ENCODE measurements around the gene TLE2.

DNA sequence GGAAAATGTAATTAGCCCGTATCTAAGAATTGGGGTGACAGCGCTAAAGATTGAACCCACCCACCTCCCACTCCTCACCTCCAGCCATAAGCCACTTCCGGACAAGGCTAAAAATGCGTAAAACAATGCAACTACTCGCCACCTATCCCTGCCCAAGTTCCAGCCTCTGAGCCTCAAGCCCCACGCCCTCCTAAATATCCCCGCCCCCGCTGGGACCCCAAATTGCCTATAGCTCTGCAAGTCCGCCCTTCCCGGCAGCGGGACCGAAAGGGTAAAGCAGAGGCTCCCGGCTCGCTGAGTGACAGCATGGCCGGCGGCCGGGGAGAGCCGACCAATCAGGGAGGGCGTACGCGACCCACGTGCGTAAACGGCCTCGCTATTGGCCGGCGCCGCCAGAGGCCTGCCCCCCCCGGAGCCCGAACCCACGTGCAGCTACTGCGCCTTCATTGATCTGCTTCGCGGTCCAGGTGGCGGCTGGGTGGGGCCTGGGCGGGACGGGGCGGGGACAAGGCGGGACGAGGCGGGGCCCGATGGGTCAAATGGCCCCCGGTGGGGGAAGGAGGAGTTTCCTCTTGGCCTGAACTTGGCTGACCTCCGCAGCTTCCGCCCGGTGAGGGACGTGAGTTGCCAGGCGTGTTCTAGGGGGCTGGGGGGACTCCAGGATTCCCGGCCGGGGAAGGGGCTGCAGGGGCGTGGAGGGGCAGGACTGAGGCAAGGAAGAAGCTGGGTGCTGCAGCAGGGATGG, 51.9 kb downstream of the TLE2 start, which contains the start of gene TLE6:
- TF ChIP-seq CTCF (IDR thresholded peaks at IDR 0.05), result no peak
- TF ChIP-seq EZH2 (IDR thresholded peaks at IDR 0.05), result peak; percentile 21
- TF ChIP-seq EZH2phosphoT487 (IDR thresholded peaks at IDR 0.05), result peak; percentile 23

Data from neural progenitor cell (in vitro differentiated cells).